HepG2 (cell line): ENCODE results near the gene SLC22A12. TPM values are rescaled to one million over a fixed set of nuclear protein-coding genes. Genes with fewer than 3 reads are reported as not detected.

ENCODE experiments used
- ATAC-seq: fragments of 200-7000 bp; cut with Tn5 transposase; 3 replicates; pipeline ENCODE4 v1.9.1; 2020; ENCODE audit warnings: mild to moderate bottlenecking, moderate library complexity
- BruUV-seq: library from RNA; stranded (reverse); fragments of 400-500 nt; replicated peaks from 2 replicates; lab custom pipeline; 2021; lab: Mats Ljungman, UMichigan
- CTCF ChIA-PET: fragments of 300-600 bp; formaldehyde crosslinking; extraction: SDS; loops from one replicate; lab custom pipeline; 2021; ENCODE audit warnings: low total read pairs, inconsistent platforms, low intra/inter-chr PET ratio; lab: Yijun Ruan, JAX
- POLR2A ChIA-PET: fragments of 350-600 bp; sonication (Branson Sonifier 250); formaldehyde crosslinking; loops from one replicate; lab custom pipeline; 2020; ENCODE audit warnings: antibody characterized with exemption, inconsistent platforms; lab: Yijun Ruan, JAX
- DNase-seq: peaks from one replicate; pipeline ENCODE4 v3.0.0-alpha.2; 2015; ENCODE audit warnings: low spot score
- FAIRE-seq: peaks from 3 replicates; lab custom pipeline; 2011; peaks lifted over from hg19 to GRCh38; lab: Jason Lieb, UNC
- H2AFZ ChIP-seq: one replicate; pipeline ENCODE4 v1.6.1; 2011; ENCODE audit warnings: low read length, inconsistent platforms
- H3K27ac ChIP-seq: fragments of 300-600 bp; 3 replicates; pipeline ENCODE4 v1.8.0; 2011; ENCODE audit warnings: mixed run types, mild to moderate bottlenecking, mixed read lengths, low read length, inconsistent platforms; ENCODE audit not compliant: insufficient read depth; ENCODE audit errors: extremely low read length
- H3K27me3 ChIP-seq, 2 experiments: fragments of 200-600 bp in 1 of 2; 2 replicates in 1 of 2; 3 replicates in 1 of 2; pipeline versions ENCODE4 v1.6.0 to v1.8.0; 2011; ENCODE audit warnings: low read length in 2 of 2, mild to moderate bottlenecking in 2 of 2, moderate library complexity in 2 of 2, inconsistent platforms in 1 of 2; ENCODE audit not compliant: insufficient read depth in 2 of 2, control insufficient read depth in 1 of 2
- H3K36me3 ChIP-seq, 2 experiments: fragments of 200-600 bp in 1 of 2; replicated peaks in 1 of 2; 2 replicates in 1 of 2; 3 replicates in 1 of 2; pipeline versions ENCODE4 v1.5.1 to v1.8.0; 2011; ENCODE audit warnings: low read length in 2 of 2, inconsistent platforms in 1 of 2; ENCODE audit not compliant: insufficient read depth in 2 of 2, control insufficient read depth in 1 of 2
- H3K4me1 ChIP-seq: 2 replicates; pipeline ENCODE4 v1.5.1; 2012; ENCODE audit warnings: low read length, inconsistent platforms; ENCODE audit not compliant: insufficient read depth
- H3K4me2 ChIP-seq: 2 replicates; pipeline ENCODE4 v1.6.0; 2011; ENCODE audit warnings: low read depth, low read length, inconsistent platforms
- H3K4me3 ChIP-seq, 3 experiments: fragments of 200-600 bp in 1 of 3; sonication (generic), shearing (Covaris generic) in 1 of 3; replicated peaks in 1 of 3; 2 replicates each; pipeline ENCODE4 v1.5.1; 2011 to 2016; ENCODE audit warnings: low read length in 3 of 3, inconsistent platforms in 2 of 3, low read depth in 2 of 3, mild to moderate bottlenecking in 2 of 3, control low read depth in 1 of 3, mixed read lengths in 1 of 3; ENCODE audit not compliant: insufficient read depth in 1 of 3
- H3K79me2 ChIP-seq: one replicate; pipeline ENCODE4 v1.6.1; 2011; ENCODE audit warnings: low read length, inconsistent platforms; ENCODE audit not compliant: insufficient read depth
- H3K9ac ChIP-seq: 2 replicates; pipeline ENCODE4 v1.6.0; 2011; ENCODE audit warnings: mild to moderate bottlenecking, low read depth, low read length, inconsistent platforms; ENCODE audit not compliant: insufficient read depth
- H3K9me3 ChIP-seq: 2 replicates; pipeline ENCODE4 v1.5.1; 2012; ENCODE audit warnings: mild to moderate bottlenecking, low read length
- H4K20me1 ChIP-seq: 2 replicates; pipeline ENCODE4 v1.6.0; 2011; ENCODE audit warnings: inconsistent platforms, mild to moderate bottlenecking, low read length, moderate library complexity; ENCODE audit not compliant: insufficient read depth
- ATRX ChIP-seq: sonication (generic); formaldehyde crosslinking; IDR thresholded peaks from 2 replicates; pipeline ENCODE4 v1.4.0; 2020; ENCODE audit warnings: missing genetic modification reagents, borderline replicate concordance
- ERF ChIP-seq: IDR thresholded peaks from 2 replicates; pipeline ENCODE4 v1.6.1; 2018; ENCODE audit warnings: missing biosample characterization, missing genetic modification reagents
- HDAC6 ChIP-seq: fragments of 200-600 bp; sonication (generic); IDR thresholded peaks from 2 replicates; pipeline ENCODE4 v1.7.0; 2017; ENCODE audit warnings: mild to moderate bottlenecking, antibody characterized with exemption, low read length, low read depth
- KDM5B ChIP-seq: sonication (generic); formaldehyde crosslinking; IDR thresholded peaks from 2 replicates; pipeline ENCODE4 v1.4.0; 2020; ENCODE audit warnings: missing genetic modification reagents, mild to moderate bottlenecking, borderline replicate concordance
- MEIS2 ChIP-seq: sonication (generic); formaldehyde crosslinking; IDR thresholded peaks from 2 replicates; pipeline ENCODE4 v1.9.0; 2021; ENCODE audit warnings: mild to moderate bottlenecking, missing genetic modification reagents
- MIXL1 ChIP-seq: IDR thresholded peaks from 2 replicates; pipeline ENCODE4 v1.6.1; 2016
- PHF21A ChIP-seq: sonication (generic); formaldehyde crosslinking; IDR thresholded peaks from 2 replicates; pipeline ENCODE4 v1.5.0; 2020; ENCODE audit warnings: mild to moderate bottlenecking, missing genetic modification reagents
- PHF8 ChIP-seq: sonication (generic); formaldehyde crosslinking; IDR thresholded peaks from 2 replicates; pipeline ENCODE4 v1.5.0; 2020; ENCODE audit warnings: missing genetic modification reagents
- RARA ChIP-seq: IDR thresholded peaks from 2 replicates; pipeline ENCODE4 v1.6.1; 2016; ENCODE audit warnings: missing genetic modification reagents, missing compliant biosample characterization
- RBM22 ChIP-seq: fragments of 200-400 bp; formaldehyde crosslinking; optimal IDR thresholded peaks from 2 replicates; pipeline ENCODE3; 2017; ENCODE audit warnings: mild to moderate bottlenecking, low read length, moderate library complexity
- ZBTB42 ChIP-seq: sonication (generic); formaldehyde crosslinking; IDR thresholded peaks from 2 replicates; pipeline ENCODE4 v1.5.0; 2020; ENCODE audit warnings: mild to moderate bottlenecking, missing genetic modification reagents
- ZBTB43 ChIP-seq: sonication (generic); formaldehyde crosslinking; conservative IDR thresholded peaks from 2 replicates; pipeline ENCODE4 v1.4.0; 2020; ENCODE audit warnings: missing genetic modification reagents
- ZNF136 ChIP-seq: sonication (generic); formaldehyde crosslinking; IDR thresholded peaks from 2 replicates; pipeline ENCODE4 v1.8.1; 2022; ENCODE audit warnings: low read depth, mild to moderate bottlenecking, moderate library complexity, missing genetic modification reagents
- ZNF615 ChIP-seq: sonication (generic); formaldehyde crosslinking; IDR thresholded peaks from 2 replicates; pipeline ENCODE4 v1.5.0; 2020; ENCODE audit warnings: mild to moderate bottlenecking, missing genetic modification reagents, borderline replicate concordance
- ZNF652 ChIP-seq: IDR thresholded peaks from 2 replicates; pipeline ENCODE4 v1.6.1; 2016; ENCODE audit warnings: low read depth, borderline replicate concordance
- ZNF737 ChIP-seq: sonication (generic); formaldehyde crosslinking; IDR thresholded peaks from 2 replicates; pipeline ENCODE4 v1.5.0; 2020; ENCODE audit warnings: missing genetic modification reagents, mild to moderate bottlenecking, borderline replicate concordance
- WGBS: methylation state at CpG from one replicate; pipeline ENCODE4 v1.1.6; 2017; ENCODE audit warnings: low lambda C conversion rate; 5-methylcytosine and 5-hydroxymethylcytosine counted together
- in situ Hi-C: cut with HindIII; loops from 2 replicates; pipeline ENCODE4 v1.10.0; 2017; ENCODE audit warnings: low pct_unique_long_range_greater_than_20kb; ENCODE audit not compliant: extremely low pct_ligation_motif_present
- intact Hi-C: fragments of 100-400 bp; cut with micrococcal nuclease; formaldehyde crosslinking; loops from one replicate; pipeline ENCODE4 v1.10.0; 2022; ENCODE audit not compliant: unreplicated experiment
- polyA plus RNA-seq, 8 experiments: library from polyadenylated mRNA; depleted of rRNA in 3 of 8; stranded (reverse) in 7 of 8; unstranded in 1 of 8; fragments of >200 nt; fragmentation: Illumina TruSeq in 4 of 8; extraction: Trizol in 4 of 8; gene quantifications; 2 replicates each; pipeline versions ENCODE4 v1.2.1 to v1.2.3, GENCODE V29; 2011 to 2016; ENCODE audit warnings: low read depth in 4 of 8, missing spikeins in 1 of 8, mixed read lengths in 1 of 8; ENCODE audit not compliant: insufficient read depth in 1 of 8
- total RNA-seq, 5 experiments: library from RNA; depleted of rRNA; stranded (reverse); fragments of >200 nt; fragmentation: Illumina TruSeq; extraction: Trizol; gene quantifications; 2 replicates each; pipeline ENCODE4 v1.2.3, GENCODE V29; 2016; ENCODE audit warnings: low read depth in 1 of 5
- TF ChIP-seq, protein P1 (sequence below): sonication (generic); formaldehyde crosslinking; IDR thresholded peaks from 2 replicates; pipeline ENCODE4 v1.5.0; 2020; ENCODE audit warnings: mild to moderate bottlenecking, missing genetic modification reagents
- TF ChIP-seq, protein P2 (sequence below): sonication (generic); formaldehyde crosslinking; IDR thresholded peaks from 2 replicates; pipeline ENCODE4 v1.5.0; 2020; ENCODE audit warnings: missing genetic modification reagents
- TF ChIP-seq, protein P3 (sequence below): IDR thresholded peaks from 2 replicates; pipeline ENCODE4 v1.6.1; 2016; ENCODE audit warnings: mild to moderate bottlenecking

SLC22A12 gene
- total and polyA plus RNA-seq, 2 of the 13 experiments (the other 11 are each of a cell fraction or from before 2014, with no cell fraction given) = not detected

GRCh38 chr11:64558065-64558745 is 32.8 kb upstream of the SLC22A12 start:
- in situ Hi-C loops (no loop called here), intact Hi-C loops (no loop called here)
- no peaks in the 10 kb centered on the region for H3K36me3 ChIP-seq
- BruUV-seq = no TSS peak
- ChIA-PET POLR2A (no interaction called here), CTCF (no interaction called here)
- H3K4me2 ChIP-seq = no peak overlapping the region
- no peaks in the 10 kb centered on the region for H4K20me1 ChIP-seq
- no peaks in the 10 kb centered on the region for H3K27me3 ChIP-seq
- FAIRE-seq (no peak), DNase-seq (no peak), ATAC-seq (no peak)
- H3K9ac ChIP-seq = no peak overlapping the region
- no peak overlapping the region for H2AFZ ChIP-seq
- TF ChIP-seq KDM5B (CRISPR knock-in tag) = no peak
- TF ChIP-seq RBM22 = no peak
- TF ChIP-seq ZNF737 (CRISPR knock-in tag) = no peak
- no peak for TF ChIP-seq ZNF652
- no peak for TF ChIP-seq PHF21A
- TF ChIP-seq RARA (CRISPR knock-in tag) = no peak
- TF ChIP-seq MIXL1 (CRISPR knock-in tag) = no peak
- no peak for TF ChIP-seq PHF8
- TF ChIP-seq ZNF615 (CRISPR knock-in tag) = no peak
- TF ChIP-seq, protein P1, sequence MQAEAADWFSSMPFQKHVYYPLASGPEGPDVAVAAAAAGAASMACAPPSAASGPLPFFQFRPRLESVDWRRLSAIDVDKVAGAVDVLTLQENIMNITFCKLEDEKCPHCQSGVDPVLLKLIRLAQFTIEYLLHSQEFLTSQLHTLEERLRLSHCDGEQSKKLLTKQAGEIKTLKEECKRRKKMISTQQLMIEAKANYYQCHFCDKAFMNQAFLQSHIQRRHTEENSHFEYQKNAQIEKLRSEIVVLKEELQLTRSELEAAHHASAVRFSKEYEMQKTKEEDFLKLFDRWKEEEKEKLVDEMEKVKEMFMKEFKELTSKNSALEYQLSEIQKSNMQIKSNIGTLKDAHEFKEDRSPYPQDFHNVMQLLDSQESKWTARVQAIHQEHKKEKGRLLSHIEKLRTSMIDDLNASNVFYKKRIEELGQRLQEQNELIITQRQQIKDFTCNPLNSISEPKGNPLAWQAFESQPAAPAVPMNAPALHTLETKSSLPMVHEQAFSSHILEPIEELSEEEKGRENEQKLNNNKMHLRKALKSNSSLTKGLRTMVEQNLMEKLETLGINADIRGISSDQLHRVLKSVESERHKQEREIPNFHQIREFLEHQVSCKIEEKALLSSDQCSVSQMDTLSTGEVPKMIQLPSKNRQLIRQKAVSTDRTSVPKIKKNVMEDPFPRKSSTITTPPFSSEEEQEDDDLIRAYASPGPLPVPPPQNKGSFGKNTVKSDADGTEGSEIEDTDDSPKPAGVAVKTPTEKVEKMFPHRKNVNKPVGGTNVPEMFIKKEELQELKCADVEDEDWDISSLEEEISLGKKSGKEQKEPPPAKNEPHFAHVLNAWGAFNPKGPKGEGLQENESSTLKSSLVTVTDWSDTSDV (CRISPR knock-in tag) = no peak
- TF ChIP-seq HDAC6 = no peak
- no peak for TF ChIP-seq ATRX (CRISPR knock-in tag)
- TF ChIP-seq, protein P2, sequence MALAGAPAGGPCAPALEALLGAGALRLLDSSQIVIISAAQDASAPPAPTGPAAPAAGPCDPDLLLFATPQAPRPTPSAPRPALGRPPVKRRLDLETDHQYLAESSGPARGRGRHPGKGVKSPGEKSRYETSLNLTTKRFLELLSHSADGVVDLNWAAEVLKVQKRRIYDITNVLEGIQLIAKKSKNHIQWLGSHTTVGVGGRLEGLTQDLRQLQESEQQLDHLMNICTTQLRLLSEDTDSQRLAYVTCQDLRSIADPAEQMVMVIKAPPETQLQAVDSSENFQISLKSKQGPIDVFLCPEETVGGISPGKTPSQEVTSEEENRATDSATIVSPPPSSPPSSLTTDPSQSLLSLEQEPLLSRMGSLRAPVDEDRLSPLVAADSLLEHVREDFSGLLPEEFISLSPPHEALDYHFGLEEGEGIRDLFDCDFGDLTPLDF (CRISPR knock-in tag) = no peak
- no peak for TF ChIP-seq ZBTB43
- TF ChIP-seq MEIS2 (CRISPR knock-in tag) = no peak
- TF ChIP-seq, protein P3, sequence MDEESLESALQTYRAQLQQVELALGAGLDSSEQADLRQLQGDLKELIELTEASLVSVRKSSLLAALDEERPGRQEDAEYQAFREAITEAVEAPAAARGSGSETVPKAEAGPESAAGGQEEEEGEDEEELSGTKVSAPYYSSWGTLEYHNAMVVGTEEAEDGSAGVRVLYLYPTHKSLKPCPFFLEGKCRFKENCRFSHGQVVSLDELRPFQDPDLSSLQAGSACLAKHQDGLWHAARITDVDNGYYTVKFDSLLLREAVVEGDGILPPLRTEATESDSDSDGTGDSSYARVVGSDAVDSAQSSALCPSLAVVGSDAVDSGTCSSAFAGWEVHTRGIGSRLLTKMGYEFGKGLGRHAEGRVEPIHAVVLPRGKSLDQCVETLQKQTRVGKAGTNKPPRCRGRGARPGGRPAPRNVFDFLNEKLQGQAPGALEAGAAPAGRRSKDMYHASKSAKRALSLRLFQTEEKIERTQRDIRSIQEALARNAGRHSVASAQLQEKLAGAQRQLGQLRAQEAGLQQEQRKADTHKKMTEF (CRISPR knock-in tag) = no peak
- TF ChIP-seq ZNF136 (CRISPR knock-in tag) = no peak
- TF ChIP-seq ERF (CRISPR knock-in tag) = no peak
- no peak for TF ChIP-seq ZBTB42 (CRISPR knock-in tag)
- no peak overlapping the region for H3K4me3 ChIP-seq
- peaks cover 55% of the 10 kb centered on the region for H3K4me1 ChIP-seq
- H3K27ac ChIP-seq = no peak overlapping the region
- WGBS = 83% methylated on average over 7 of the region's 14 CpGs
- no peaks in the 10 kb centered on the region for H3K79me2 ChIP-seq
- no peaks in the 10 kb centered on the region for H3K9me3 ChIP-seq
